HG02970 (cell line): ENCODE measurements around the gene OR6C1.
"Not testable (repeated sequence)": the region's sequence is repeated elsewhere in the genome, so short reads cannot be mapped to it uniquely, and the experiment has no call there.

Experiments used
- ATAC-seq: cut with Tn5 transposase; IDR thresholded peaks from one replicate; pipeline ENCODE4 v1.9.1; 2021; ENCODE audit warnings: mild to moderate bottlenecking, moderate library complexity, moderate number of reproducible peaks; ENCODE audit not compliant: unreplicated experiment, low FRiP score

Gene OR6C1

DNA sequence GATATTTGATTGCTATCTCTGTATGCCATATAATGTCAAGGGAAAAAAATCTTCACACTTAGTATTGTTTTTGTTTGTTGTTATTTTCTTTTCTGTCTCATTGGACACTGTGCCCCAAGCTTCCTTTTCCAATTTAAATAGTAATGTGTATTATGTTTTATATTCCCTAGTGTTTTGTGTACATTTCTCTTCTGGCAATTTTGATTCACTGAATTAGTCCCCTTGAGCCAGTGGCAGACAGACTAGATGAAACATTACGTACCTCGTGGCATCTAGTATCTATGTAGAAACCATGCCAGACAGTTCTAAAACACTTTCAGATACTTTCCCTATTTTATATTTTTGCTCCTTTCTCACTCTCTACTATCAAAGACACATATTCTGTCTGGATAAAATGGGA lies at the start of gene OR6C1:
OR6C1 (plus strand) TSS at position 301 of the 400 bp plus-strand sequence. CDS start 6,257 bp downstream, outside the sequence.
- no peak for ATAC-seq

DNA sequence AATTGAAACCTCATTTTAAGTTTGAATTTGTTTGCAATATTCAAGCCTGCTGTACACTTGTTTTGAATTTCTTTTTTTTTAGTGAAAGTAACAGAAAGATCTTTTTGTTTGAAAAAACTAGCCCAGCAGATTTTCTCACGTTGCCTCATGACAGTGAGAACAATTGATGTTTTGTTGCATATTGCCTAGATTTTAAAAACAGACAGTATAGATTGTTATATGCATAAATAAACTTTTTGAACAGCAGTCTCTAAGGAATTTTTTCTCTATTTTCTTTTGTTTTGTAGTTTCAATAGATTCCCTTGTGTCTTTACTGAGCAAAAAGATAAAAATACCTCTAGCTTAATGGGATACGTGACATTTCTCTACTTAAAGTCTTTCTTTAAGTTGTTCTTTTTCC lies 33.2 kb upstream of the OR6C1 start:
- ATAC-seq = no peak

DNA sequence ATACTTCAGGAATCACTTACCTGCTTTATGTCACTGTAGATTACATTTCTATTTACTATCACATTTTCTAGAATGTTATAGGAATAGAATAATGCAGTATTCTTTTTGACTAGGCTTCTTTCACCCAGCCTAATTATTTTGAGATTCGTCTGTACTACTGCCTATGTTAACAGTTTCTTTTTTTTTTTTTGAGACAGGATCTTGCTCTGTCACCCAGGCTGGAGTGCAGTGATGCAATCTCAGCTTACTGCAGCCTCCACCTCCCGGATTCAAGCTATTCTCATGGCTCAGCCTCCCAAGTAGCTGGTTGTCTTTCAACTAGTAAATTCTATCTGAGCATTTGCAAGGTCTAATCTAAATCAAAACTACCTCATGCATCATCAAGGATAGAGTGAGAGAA lies 24.1 kb upstream of the OR6C1 start:
- no peak for ATAC-seq

DNA sequence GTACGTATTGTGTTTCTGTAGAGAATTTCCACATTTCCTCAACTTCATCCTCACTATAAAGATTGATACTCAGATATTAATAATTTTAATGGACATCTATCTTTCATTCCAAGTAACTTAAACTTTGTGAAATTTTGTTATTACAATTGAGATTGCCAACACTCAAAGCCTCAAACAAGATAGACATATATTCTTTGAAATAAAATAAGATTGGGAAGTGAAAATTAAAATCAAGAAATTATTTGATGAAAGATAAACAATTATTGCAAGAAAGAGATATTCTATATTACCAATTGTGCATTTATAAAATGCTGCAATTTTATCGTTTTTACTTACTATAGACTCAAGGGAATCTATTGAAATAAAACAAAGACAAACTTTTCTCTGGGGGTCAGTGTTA lies 17.7 kb upstream of the OR6C1 start, which contains the start of gene OR6C6:
OR6C6 (minus strand) TSS at position 101 of the 400 bp plus-strand sequence. CDS start 1,337 bp downstream, outside the sequence.
- ATAC-seq = no peak

DNA sequence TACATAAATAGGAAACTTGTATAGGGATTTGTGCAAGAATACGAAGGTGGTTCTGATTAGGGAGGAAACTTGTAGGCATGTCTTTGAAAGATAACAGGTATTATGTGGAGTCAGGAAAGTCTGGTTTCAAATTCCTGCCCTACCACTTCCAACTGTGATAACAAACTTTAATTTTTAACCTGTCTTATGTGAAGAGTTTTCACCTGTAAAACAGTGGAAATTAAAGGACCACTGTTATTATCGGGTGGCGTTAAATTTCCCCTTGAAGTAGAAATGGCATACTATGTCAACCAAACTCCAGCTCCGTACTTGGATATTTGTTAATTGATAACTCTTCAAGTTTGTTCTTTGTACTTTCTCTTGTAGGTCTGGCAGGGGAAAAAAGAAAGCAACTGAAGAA lies 6.1 kb downstream of the OR6C1 start:
- ATAC-seq = no peak

DNA sequence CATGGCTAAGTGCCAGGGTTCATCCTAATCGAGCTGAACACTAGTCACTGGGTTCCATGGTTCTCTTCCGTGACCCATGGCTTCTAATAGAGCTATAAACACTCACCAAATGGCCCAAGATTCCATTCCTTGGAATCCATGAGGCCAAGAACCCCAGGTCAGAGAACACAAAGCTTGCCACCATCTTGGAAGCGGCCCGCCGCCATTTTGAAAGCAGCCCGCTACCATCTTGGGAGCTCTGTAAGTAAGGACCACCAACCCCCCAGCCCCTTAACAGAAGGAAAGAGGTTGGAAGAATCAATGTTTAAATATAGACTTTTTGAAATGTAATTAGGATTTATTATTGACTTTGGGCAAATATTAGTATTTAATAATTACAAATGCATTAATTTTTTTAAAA lies 11.7 kb downstream of the OR6C1 start:
- ATAC-seq = not testable (repeated sequence)

DNA sequence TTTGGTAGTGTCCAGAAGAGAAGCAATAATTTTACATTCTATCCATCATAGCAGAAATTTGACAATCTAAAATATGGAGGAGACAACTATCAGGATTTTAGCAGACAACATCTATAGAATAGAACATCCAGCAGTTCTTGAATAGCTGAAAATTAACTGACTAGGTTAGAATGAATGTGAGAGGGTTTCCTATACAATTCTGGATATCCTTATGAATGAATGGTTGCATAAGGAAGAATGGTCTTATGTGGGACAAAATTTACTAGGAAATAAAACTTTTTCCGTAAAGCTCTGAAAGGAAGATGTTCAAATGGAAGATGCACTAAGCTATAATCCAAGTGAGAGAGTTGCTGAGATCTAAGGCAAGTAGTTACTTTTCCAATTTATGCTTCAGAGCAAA lies 16.3 kb downstream of the OR6C1 start, which contains the start of gene OR6C3:
OR6C3 (plus strand) TSS at position 301 of the 400 bp plus-strand sequence. CDS start 955 bp downstream, outside the sequence.
- ATAC-seq = no peak

DNA sequence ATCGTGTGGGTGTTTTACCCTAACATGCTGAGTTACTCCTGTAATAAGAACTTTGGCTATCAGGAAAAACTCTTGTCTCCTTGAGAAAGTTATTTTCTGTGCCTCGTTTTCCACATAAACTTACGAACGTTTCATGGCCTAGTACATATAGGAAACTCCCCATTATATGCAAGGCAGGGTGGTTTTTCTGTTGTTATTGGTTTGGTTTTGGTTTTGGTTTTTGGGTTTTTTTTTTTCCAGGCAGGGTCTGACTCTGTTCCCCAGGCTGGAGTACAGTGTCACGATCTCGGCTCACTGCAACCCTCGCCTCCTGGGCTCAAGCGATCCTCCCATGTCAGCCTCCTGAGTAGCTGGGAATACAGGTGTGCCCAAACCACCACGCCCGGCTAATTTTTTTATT lies 21.9 kb downstream of the OR6C1 start:
- ATAC-seq = no peak

DNA sequence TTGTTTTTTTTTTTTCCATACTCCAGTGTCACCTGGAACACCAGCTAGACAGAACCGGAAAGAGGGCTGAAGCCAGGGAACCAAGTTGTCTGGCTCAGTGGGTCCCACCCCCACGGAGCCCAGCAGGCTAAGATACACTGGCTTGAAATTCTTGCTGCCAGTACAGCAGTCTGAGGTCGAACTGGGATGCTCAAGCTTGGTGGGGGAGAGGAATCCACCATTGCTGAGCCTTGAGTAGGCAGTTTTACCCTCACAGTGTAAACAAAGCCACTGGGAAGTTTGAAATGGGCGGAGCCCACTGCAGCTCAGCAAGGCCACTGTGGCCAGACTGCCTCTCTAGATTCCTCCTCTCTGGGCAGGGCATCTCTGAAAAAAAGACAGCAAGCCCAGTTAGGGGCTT lies 41.2 kb downstream of the OR6C1 start:
- ATAC-seq = not testable (repeated sequence)

DNA sequence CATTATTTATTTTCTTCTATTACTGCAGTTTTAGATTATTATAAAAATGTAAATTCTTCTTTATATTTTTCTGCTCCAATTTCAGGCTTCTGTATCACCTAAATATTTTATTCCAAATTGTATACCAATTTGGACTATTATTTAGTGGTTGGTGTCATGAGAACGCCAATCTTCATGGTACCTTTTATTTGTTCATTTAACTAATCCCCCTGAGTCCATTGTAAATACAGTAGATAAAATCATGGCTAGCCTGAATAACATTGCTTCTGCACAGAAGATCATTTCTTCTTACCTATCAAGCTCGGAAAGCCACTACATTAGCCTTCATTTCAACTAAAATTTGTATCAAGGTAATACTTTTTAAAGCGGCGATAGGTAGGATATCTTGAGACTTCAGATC lies 48.5 kb downstream of the OR6C1 start, which contains the start of gene OR6C75:
OR6C75 (plus strand) TSS at position 301 of the 400 bp plus-strand sequence. CDS start 2,136 bp downstream, outside the sequence.
- ATAC-seq = no peak

DNA sequence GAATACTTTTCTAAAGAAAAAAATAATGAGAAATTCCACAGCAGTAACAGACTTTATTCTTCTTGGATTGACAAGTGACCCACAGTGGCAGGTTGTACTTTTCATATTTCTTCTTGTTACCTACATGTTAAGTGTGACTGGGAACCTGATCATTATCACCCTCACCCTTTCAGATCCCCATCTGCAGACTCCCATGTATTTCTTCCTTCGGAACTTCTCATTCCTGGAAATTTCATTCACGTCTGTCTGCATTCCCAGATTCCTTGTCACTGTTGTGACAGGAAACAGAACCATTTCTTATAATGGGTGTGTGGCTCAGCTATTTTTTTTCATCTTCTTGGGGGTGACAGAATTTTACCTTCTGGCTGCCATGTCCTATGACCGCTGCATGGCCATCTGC lies 50.9 kb downstream of the OR6C1 start:
- ATAC-seq = no peak
